ENCODE measurements around the gene STK4.

The STK4 gene

GRCh38 chr20:45028424-45029136 lies 62.3 kb downstream of the STK4 start:
- no peak for DNase-seq (ENCODE audit: low spot score)

DNA sequence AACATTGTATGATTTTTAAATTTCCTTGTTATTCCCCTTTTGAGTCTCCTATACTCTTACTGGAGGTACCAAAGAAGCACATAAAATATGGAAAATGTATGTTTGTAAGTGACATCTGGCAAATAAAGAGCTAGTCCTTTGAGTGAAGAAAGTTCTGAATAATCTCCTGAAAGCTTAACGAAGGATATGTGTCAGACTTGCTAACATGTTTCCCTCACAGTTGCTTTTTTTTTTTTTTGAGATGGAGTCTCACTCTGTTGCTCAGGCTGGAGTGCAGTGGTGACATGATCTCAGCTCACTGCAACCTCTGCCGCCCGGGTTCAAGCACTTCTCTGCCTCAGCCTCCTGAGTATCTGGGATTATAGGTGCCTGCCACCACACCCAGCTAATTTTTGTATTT lies 63.6 kb downstream of the STK4 start:
- no peak for DNase-seq (ENCODE audit: low spot score)

GRCh38 chr20:45032276-45032675 lies 66.0 kb downstream of the STK4 start:
- DNase-seq (ENCODE audit: low spot score): no peak

- no peak for DNase-seq (ENCODE audit: low spot score)
Measured at GRCh38 chr20:45032781-45033180, 66.5 kb downstream of the STK4 start.

GRCh38 chr20:45034436-45034835 lies 68.1 kb downstream of the STK4 start:
- DNase-seq (ENCODE audit: low spot score): no peak

- DNase-seq (ENCODE audit: low spot score): no peak
Measured at GRCh38 chr20:45036044-45036755, 69.9 kb downstream of the STK4 start.

- DNase-seq (ENCODE audit: low spot score): no peak
Measured at GRCh38 chr20:45037050-45037449, 70.7 kb downstream of the STK4 start.

DNA sequence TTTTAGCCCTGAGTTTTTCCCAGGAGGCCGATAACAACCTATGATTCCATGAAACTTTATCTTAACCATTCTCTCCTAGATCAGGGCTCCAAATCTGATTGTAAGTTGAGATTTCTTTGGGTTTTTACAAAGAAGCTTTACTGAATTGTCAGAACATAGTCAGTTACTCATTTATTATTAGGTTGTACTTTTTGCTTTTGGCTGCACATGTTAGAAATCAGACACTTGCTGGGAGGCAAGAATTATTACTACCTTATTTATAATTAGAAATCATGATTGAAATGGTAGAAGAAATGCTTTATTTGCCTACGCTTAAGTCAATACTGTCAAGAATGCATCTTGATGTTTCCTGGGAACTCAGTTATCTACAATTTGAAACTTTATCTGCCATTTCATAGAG lies 71.3 kb downstream of the STK4 start:
- DNase-seq (ENCODE audit: low spot score): no peak

GRCh38 chr20:45038745-45039474 lies 72.6 kb downstream of the STK4 start:
- DNase-seq (ENCODE audit: low spot score): no peak

DNA sequence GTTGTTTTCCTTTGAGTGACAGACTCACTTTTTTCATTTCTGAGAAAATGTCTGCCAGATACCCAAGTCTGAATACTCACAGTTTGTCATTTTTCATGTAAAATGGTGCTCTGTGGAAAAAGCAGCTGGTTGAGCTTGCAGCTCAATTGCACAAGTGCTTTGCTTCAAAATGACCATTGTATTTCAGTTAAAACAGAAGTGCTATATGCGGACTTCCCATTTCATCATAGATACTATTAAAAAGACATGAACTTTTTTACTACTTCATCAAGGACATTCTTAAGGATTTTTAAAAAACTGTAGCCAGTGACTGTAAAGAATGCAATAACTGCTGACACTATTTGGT lies 73.1 kb downstream of the STK4 start:
- no peak for DNase-seq (ENCODE audit: low spot score)

DNA sequence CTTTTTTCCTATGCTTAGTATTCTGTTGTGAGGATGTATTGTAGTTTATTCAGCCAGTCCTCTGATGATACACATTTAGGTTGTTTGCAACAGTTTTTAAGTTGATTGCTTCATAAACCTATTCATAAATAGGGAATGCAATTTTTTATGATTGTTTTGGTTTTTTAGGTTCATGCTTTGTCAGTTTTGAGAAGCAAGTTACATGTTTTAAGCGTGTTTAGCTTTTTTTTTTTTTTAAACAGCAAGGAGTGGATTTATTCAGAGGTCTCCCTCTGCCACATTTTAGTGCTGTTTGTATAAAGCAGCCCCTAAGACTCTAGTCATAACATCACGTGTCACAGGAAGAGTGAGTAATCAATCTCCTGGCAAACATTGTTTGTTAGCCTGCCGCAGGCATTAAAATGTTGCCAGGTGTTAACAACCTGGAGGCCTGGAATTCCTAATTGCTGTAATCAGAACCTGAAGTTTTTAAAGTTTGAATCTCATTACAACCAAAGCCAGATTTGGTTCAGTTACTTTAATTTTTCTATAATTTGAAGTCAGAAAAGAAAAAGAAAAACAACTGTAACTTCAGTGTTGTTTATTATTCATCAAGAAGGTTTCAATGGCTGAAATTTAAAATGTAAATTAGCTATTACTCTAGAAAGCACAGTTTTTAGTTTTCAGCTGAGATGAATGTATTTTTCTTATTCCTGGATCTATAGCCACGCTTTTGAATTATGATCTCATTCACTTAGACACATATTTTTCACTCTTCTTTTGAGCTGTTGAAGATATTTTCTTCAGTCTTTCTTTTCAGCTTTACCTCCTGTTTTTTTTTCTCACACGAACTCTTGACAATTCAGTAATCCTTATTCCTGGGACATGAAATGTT lies 75.4 kb downstream of the STK4 start:
- DNase-seq (ENCODE audit: low spot score): peak; percentile 35

DNA sequence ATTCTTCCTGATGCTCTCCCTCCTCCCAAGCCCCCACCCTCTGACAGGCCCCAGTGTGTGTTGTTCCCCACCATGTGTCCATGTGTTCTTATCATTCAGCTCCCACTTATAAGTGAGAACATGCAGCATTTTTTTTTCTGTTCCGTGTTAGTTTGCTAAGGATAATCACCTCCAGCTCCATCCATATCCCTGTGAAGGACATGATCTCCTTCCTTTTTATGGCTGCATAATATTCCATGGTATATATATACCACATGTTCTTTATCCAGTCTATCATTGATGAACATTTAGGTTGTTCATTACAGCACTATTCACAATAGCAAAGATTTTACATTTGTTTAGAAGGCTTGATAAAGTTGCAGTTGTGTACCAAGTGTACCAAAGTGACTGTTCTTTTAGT lies 76.7 kb downstream of the STK4 start:
- no peak for DNase-seq (ENCODE audit: low spot score)

GRCh38 chr20:45044084-45044573 lies 77.8 kb downstream of the STK4 start:
- DNase-seq (ENCODE audit: low spot score): peak; percentile 55

GRCh38 chr20:45044601-45045000 lies 78.3 kb downstream of the STK4 start:
- DNase-seq (ENCODE audit: low spot score): no peak

- DNase-seq (ENCODE audit: low spot score): no peak
Measured at GRCh38 chr20:45047581-45048119, 81.3 kb downstream of the STK4 start.

GRCh38 chr20:45049438-45049837 lies 83.1 kb downstream of the STK4 start:
- no peak for DNase-seq (ENCODE audit: low spot score)

DNA sequence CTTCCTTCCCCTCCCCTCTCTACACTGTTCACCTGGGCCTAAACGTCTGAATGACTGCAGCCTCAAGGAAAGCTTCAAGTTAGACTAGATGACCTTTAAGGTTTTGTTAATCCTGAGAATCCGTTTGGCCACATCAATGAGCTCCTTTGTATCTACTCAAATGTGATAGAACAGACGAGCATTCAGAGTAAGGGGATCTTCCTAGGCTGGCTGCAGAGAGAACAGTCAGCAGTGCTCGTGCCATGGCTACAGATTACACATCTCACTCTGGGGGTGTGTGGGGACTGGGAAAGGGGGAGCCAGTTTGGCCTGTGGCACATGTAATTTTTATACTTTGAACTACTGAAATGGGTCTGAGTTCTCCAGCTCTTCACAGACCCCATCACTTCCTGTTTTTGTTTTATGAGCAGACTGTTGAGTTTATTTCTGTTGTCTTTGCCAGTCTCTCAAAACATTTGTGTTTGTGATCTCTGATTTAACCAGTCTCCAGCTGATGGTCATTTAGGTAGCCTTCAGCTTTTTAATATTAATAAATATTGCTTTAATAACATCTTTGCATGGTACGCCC lies 83.7 kb downstream of the STK4 start:
- DNase-seq (ENCODE audit: low spot score): no peak

DNA sequence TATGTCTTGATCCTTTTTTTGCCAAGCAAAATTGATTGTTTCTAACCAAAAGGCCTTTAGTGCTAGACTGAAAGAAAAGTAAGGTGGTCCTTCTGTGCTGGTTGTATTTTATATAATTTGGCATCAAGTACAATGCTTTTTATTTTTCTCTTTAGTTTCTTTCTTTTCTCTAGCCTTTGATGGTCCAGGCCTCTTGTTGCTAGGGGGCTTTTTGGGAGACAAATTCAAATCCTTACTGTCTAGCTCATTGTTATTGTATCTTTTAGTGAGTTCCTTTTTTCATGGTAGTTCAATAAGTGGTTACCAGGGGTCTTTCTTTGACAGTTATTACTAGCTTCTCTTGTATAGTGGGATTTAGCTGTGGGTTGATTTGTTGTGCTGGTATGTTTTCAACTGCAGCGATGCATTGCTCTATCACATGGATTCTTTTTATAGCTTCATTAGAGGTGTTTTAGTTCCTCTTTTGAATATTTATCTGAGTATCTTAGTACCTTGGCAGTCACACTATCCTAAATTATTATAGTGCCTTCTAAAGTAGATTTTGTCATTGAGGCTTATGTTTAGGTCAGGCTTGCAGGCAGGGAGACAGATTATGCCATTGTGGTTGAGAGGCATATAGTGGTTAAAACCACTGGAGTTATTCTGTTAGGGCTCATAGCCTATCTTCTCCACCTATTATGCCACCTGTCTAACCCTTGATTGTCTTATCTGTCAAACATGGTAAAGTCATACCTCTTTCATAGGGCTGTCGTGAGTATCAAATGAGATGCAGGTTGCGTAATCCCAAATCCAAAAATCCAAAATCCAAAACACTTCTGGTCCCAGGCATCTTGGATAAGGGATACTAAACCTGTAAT lies 85.1 kb downstream of the STK4 start:
- no peak for DNase-seq (ENCODE audit: low spot score)

- DNase-seq (ENCODE audit: low spot score): no peak
Measured at GRCh38 chr20:45052698-45053429, 86.6 kb downstream of the STK4 start.

All from iPS-NIHi11 (cell line).